Upper lobe of left lung (tissue), 6 donors: ENCODE data around the gene NEDD8. TPM values are rescaled to one million over a fixed set of nuclear protein-coding genes. Genes with fewer than 3 reads are reported as not detected.

Source experiments
- ATAC-seq, 2 donors: fragments of 200-7000 bp; cut with Tn5 transposase; one replicate each; pipeline ENCODE4 v1.9.1; 2022; ENCODE audit warnings: mild to moderate bottlenecking in 2 of 2, moderate library complexity in 2 of 2; ENCODE audit not compliant: low FRiP score in 2 of 2
- DNase-seq, 2 donors: peaks; one replicate each; pipeline ENCODE4 v3.0.0-alpha.2; 2019 to 2020
- H3K27ac ChIP-seq, 4 donors: fragments of 200-600 bp; sonication (generic); one replicate each; pipeline ENCODE4 v1.5.1; 2016 to 2019
- H3K27me3 ChIP-seq, 4 donors: fragments of 200-600 bp; sonication (generic); one replicate each; pipeline ENCODE4 v1.5.1; 2017 to 2019
- H3K36me3 ChIP-seq, 4 donors: fragments of 200-600 bp; sonication (generic); one replicate each; pipeline ENCODE4 v1.5.1; 2016 to 2019
- H3K4me1 ChIP-seq, 4 donors: fragments of 200-600 bp; sonication (generic); one replicate each; pipeline ENCODE4 v1.5.1; 2018 to 2019
- H3K4me3 ChIP-seq, 4 donors: fragments of 200-600 bp; sonication (generic); one replicate each; pipeline ENCODE4 v1.5.1; 2017 to 2019; ENCODE audit warnings: mild to moderate bottlenecking in 2 of 4, moderate library complexity in 1 of 4
- H3K9me3 ChIP-seq, 4 donors: fragments of 200-600 bp; sonication (generic); one replicate each; pipeline ENCODE4 v1.5.1; 2018 to 2019
- CTCF ChIP-seq, 6 experiments: fragments of 450-650 bp in 4 of 6; fragments of 200-600 bp in 2 of 6; sonication (generic) in 2 of 6; IDR thresholded peaks; one replicate each; pipeline ENCODE4 v1.5.1; 2016 to 2019; ENCODE audit warnings: antibody characterized with exemption in 6 of 6
- EP300 ChIP-seq, 4 donors: sonication (generic); formaldehyde crosslinking; IDR thresholded peaks; one replicate each; pipeline ENCODE4 v1.5.1; 2017; ENCODE audit warnings: antibody characterized with exemption in 4 of 4, control low read depth in 2 of 4
- POLR2A ChIP-seq, 4 donors: fragments of 450-650 bp; IDR thresholded peaks; one replicate each; pipeline ENCODE4 v1.5.1; 2016 to 2017; ENCODE audit warnings: antibody characterized with exemption in 4 of 4, mild to moderate bottlenecking in 2 of 4
- POLR2AphosphoS5 ChIP-seq, 2 donors: sonication (generic); formaldehyde crosslinking; IDR thresholded peaks; one replicate each; pipeline ENCODE4 v1.5.1; 2017; ENCODE audit warnings: antibody characterized with exemption in 2 of 2
- WGBS, 2 donors: methylation state at CpG; one replicate each; pipeline ENCODE4 v1.1.5; 2017 to 2018; 5-methylcytosine and 5-hydroxymethylcytosine counted together
- total RNA-seq, 6 donors: library from RNA; depleted of rRNA in 4 of 6; stranded (reverse); fragments of >200 nt in 4 of 6; gene quantifications; one replicate each; pipeline versions ENCODE4 v1.1.0 to v1.2.1, GENCODE V29; 2016 to 2021
- donor health status: DM: no; HTN: no; CAD: no; lungs with moderate emphysema.
- donor health status: DM: no; HTN: yes; CAD: no; lungs with severe emphysema.

The NEDD8 gene
- total RNA-seq, 6 donors from 2014 or later = 39.8 to 144 (median 121) TPM

GRCh38 chr14:24198814-24199524 is 33.2 kb downstream of the NEDD8 start:
- no peak for ATAC-seq
- TF ChIP-seq POLR2A (IDR thresholded peaks at IDR 0.05) = no peak
- no peak for TF ChIP-seq EP300 (IDR thresholded peaks at IDR 0.05)
- no peak for TF ChIP-seq CTCF (IDR thresholded peaks at IDR 0.05)
- TF ChIP-seq POLR2AphosphoS5 (IDR thresholded peaks at IDR 0.05) = no peak
- no peak for DNase-seq
- peaks cover 25 to 40% (median 29%) of the 10 kb centered on the region in 4 donors for H3K4me1 ChIP-seq
- H3K36me3 ChIP-seq = peaks cover 0 to 23% (median 4%) of the 10 kb centered on the region in 4 donors
- 77 to 81% methylated on average over 7 of the region's 7 CpGs for WGBS, 2 donors
- no peaks in the 10 kb centered on the region for H3K9me3 ChIP-seq
- H3K27ac ChIP-seq = no peak overlapping the region
- no peak overlapping the region for H3K4me3 ChIP-seq
- no peaks in the 10 kb centered on the region for H3K27me3 ChIP-seq

GRCh38 chr14:24197056-24197450 is 35.1 kb downstream of the NEDD8 start:
- DNase-seq (no peak), ATAC-seq (no peak)
- WGBS, 2 donors = 100% methylated on average over 2 of the region's 2 CpGs
- Histone ChIP-seq H3K27ac (no peak overlapping the region), H3K4me3 (no peak overlapping the region), H3K9me3 (no peaks in the 10 kb centered on the region), H3K27me3 (no peaks in the 10 kb centered on the region), H3K4me1 (peaks cover 26 to 41% (median 30%) of the 10 kb centered on the region in 4 donors), H3K36me3 (peaks cover 0 to 31% (median 11%) of the 10 kb centered on the region in 4 donors)
- no peak for TF ChIP-seq CTCF (IDR thresholded peaks at IDR 0.05)
- no peak for TF ChIP-seq POLR2AphosphoS5 (IDR thresholded peaks at IDR 0.05)
- no peak for TF ChIP-seq EP300 (IDR thresholded peaks at IDR 0.05)
- TF ChIP-seq POLR2A (IDR thresholded peaks at IDR 0.05) = no peak

- H3K9me3 ChIP-seq = no peaks in the 10 kb centered on the region
- peak; percentile 39 to 53 for ATAC-seq
- peak overlapping the region; percentile 65 to 87 (median 79) for H3K4me3 ChIP-seq
- 37 to 39% methylated on average over 28 to 30 of the region's 33 CpGs for WGBS, 2 donors
- TF ChIP-seq POLR2A (IDR thresholded peaks at IDR 0.05) = no peak
- no peak for TF ChIP-seq POLR2AphosphoS5 (IDR thresholded peaks at IDR 0.05)
- no peak for TF ChIP-seq EP300 (IDR thresholded peaks at IDR 0.05)
- TF ChIP-seq CTCF (IDR thresholded peaks at IDR 0.05) = no peak
- H3K27ac ChIP-seq = peak overlapping the region; percentile 97 to 100 (median 99)
- H3K36me3 ChIP-seq = peaks cover 0 to 31% (median 11%) of the 10 kb centered on the region in 4 donors
- H3K4me1 ChIP-seq = peaks cover 26 to 41% (median 30%) of the 10 kb centered on the region in 4 donors
- no peak for DNase-seq
- H3K27me3 ChIP-seq = no peaks in the 10 kb centered on the region
Observed at GRCh38 chr14:24196071-24197055, 35.8 kb downstream of the NEDD8 start.

GRCh38 chr14:24195186-24196070 is 36.7 kb downstream of the NEDD8 start, which contains the start of gene TM9SF1:
TM9SF1 (minus strand) TSS chr14:24195441; CDS start chr14:24195019, 422 bp downstream.
- Histone ChIP-seq H3K27me3 (no peaks in the 10 kb centered on the region), H3K4me1 (peaks cover 26 to 41% (median 30%) of the 10 kb centered on the region in 4 donors), H3K36me3 (peaks cover 0 to 32% (median 10%) of the 10 kb centered on the region in 4 donors), H3K9me3 (no peaks in the 10 kb centered on the region), H3K27ac (peak within 1 kb of the TSS; percentile 97 to 100 (median 99)), H3K4me3 (peak within 1 kb of the TSS; percentile 65 to 87 (median 79))
- TF ChIP-seq POLR2AphosphoS5 (IDR thresholded peaks at IDR 0.05) = peak; percentile 95 to 97
- peak; percentile 68 to 86 (median 72) for TF ChIP-seq POLR2A (IDR thresholded peaks at IDR 0.05)
- peak in 2 of 6 experiments; percentile 24 to 31 for TF ChIP-seq CTCF (IDR thresholded peaks at IDR 0.05)
- TF ChIP-seq EP300 (IDR thresholded peaks at IDR 0.05) = no peak
- 0 to 1% methylated on average over 21 to 52 of the region's 89 CpGs for WGBS, 2 donors
- peak; percentile 91 to 98 for DNase-seq
- ATAC-seq = peak; percentile 95 to 98
